ENCODE results near the gene ZBTB8OS. TPM values are rescaled to one million over a fixed set of nuclear protein-coding genes. Genes with fewer than 3 reads are reported as not detected.
A peak's percentile ranks its signal among the peaks of the same experiment; 100 is the strongest.
"Not testable (repeated sequence)": the region's sequence is repeated elsewhere in the genome, so short reads cannot be mapped to it uniquely, and the experiment has no call there.

Gene ZBTB8OS
- polyA plus RNA-seq, 3 donors, result 40.2 to 85.6 (median 83.3) TPM

- Histone ChIP-seq H3K27ac (ENCODE audit: low read depth in 1 of 2, low read length in 2 of 2) (peak overlapping the region in 1 of 2 donors; percentile 48), H3K4me3 (replicated peaks in 1 of 3; ENCODE audit: low read depth in 2 of 3, low read length in 3 of 3) (no peak overlapping the region), H3K79me2 (ENCODE audit: insufficient read depth, low read length) (peaks cover 54% of the 10 kb centered on the region), H3K4me2 (replicated peaks; ENCODE audit: extremely low read depth, low read length, poor library complexity, severe bottlenecking) (no peak overlapping the region), H3K36me3 (replicated peaks in 1 of 2; ENCODE audit: control insufficient read depth in 1 of 2, insufficient read depth in 2 of 2, low read length in 2 of 2) (peaks cover 25 to 38% of the 10 kb centered on the region in 2 donors), H3K9ac (ENCODE audit: insufficient read depth, low read length, poor library complexity, severe bottlenecking) (no peak overlapping the region), H2AFZ (ENCODE audit: insufficient read depth, low read depth, low read length, poor library complexity, severe bottlenecking) (no peak overlapping the region), H3K4me1 (ENCODE audit: control insufficient read depth in 1 of 2, insufficient read depth in 2 of 2, low read length in 2 of 2) (peaks cover 19 to 25% of the 10 kb centered on the region in 2 donors), H3K27me3 (ENCODE audit: control insufficient read depth in 2 of 2, insufficient read depth in 2 of 2, low read length in 2 of 2) (no peaks in the 10 kb centered on the region), H4K20me1 (ENCODE audit: insufficient read depth, low read length) (peaks cover 18% of the 10 kb centered on the region), H3K9me3 (replicated peaks in 1 of 2; ENCODE audit: control insufficient read depth in 1 of 2, insufficient read depth in 1 of 2, low read length in 2 of 2) (no peaks in the 10 kb centered on the region)
- no peaks in the 10 kb centered on the region for H3K9me3 Mint-ChIP-seq
- no peak for DNase-seq
- H3K36me3 Mint-ChIP-seq, result peaks cover 41 to 47% of the 10 kb centered on the region in 2 donors
- H3K27me3 Mint-ChIP-seq (ENCODE audit: low read depth in 3 of 3), result no peaks in the 10 kb centered on the region
- H3K27ac Mint-ChIP-seq, result peak overlapping the region in 2 of 7 donors; percentile 34 to 44
- peaks cover 25% of the 10 kb centered on the region for H3K4me1 Mint-ChIP-seq
- no peak for TF ChIP-seq CTCF (IDR thresholded peaks at IDR 0.05)
- intact Hi-C loops (cut with micrococcal nuclease), result no loop called here
- 98% methylated on average over 4 of the region's 8 CpGs for WGBS (ENCODE audit: insufficient coverage)
- H3K4me3 Mint-ChIP-seq, result no peak overlapping the region
Observed at GRCh38 chr1:32635508-32636277, 14.7 kb downstream of the ZBTB8OS start.

- Histone ChIP-seq H3K4me3 (replicated peaks in 1 of 3; ENCODE audit: low read depth in 2 of 3, low read length in 3 of 3) (no peak overlapping the region), H3K36me3 (replicated peaks in 1 of 2; ENCODE audit: control insufficient read depth in 1 of 2, insufficient read depth in 2 of 2, low read length in 2 of 2) (peaks cover 46 to 65% of the 10 kb centered on the region in 2 donors), H3K9ac (ENCODE audit: insufficient read depth, low read length, poor library complexity, severe bottlenecking) (no peak overlapping the region), H3K27me3 (ENCODE audit: control insufficient read depth in 2 of 2, insufficient read depth in 2 of 2, low read length in 2 of 2) (no peaks in the 10 kb centered on the region), H3K79me2 (ENCODE audit: insufficient read depth, low read length) (peaks cover 33% of the 10 kb centered on the region), H2AFZ (ENCODE audit: insufficient read depth, low read depth, low read length, poor library complexity, severe bottlenecking) (no peak overlapping the region), H3K4me1 (ENCODE audit: control insufficient read depth in 1 of 2, insufficient read depth in 2 of 2, low read length in 2 of 2) (peaks cover 10 to 17% of the 10 kb centered on the region in 2 donors), H3K4me2 (replicated peaks; ENCODE audit: extremely low read depth, low read length, poor library complexity, severe bottlenecking) (no peak overlapping the region), H4K20me1 (ENCODE audit: insufficient read depth, low read length) (peaks cover 14% of the 10 kb centered on the region), H3K27ac (ENCODE audit: low read depth in 1 of 2, low read length in 2 of 2) (no peak overlapping the region), H3K9me3 (replicated peaks in 1 of 2; ENCODE audit: control insufficient read depth in 1 of 2, insufficient read depth in 1 of 2, low read length in 2 of 2) (no peaks in the 10 kb centered on the region)
- no CpG with 5 or more reads among the region's 2 CpGs for WGBS (ENCODE audit: insufficient coverage)
- H3K36me3 Mint-ChIP-seq, result peaks cover 60 to 74% of the 10 kb centered on the region in 2 donors
- H3K27ac Mint-ChIP-seq, result no peak overlapping the region
- no peaks in the 10 kb centered on the region for H3K27me3 Mint-ChIP-seq (ENCODE audit: low read depth in 3 of 3)
- H3K4me1 Mint-ChIP-seq, result peaks cover 22% of the 10 kb centered on the region
- TF ChIP-seq CTCF (IDR thresholded peaks at IDR 0.05), result no peak
- no peaks in the 10 kb centered on the region for H3K9me3 Mint-ChIP-seq
- no peak for DNase-seq
- H3K4me3 Mint-ChIP-seq, result no peak overlapping the region
- intact Hi-C loops (cut with micrococcal nuclease), result no loop called here
Observed at GRCh38 chr1:32632829-32633228, 17.5 kb downstream of the ZBTB8OS start.

GRCh38 chr1:32630173-32630572, 20.2 kb downstream of the ZBTB8OS start:
- H3K4me3 Mint-ChIP-seq; H3K79me2 ChIP-seq (ENCODE audit: insufficient read depth, low read length); DNase-seq; H3K9ac ChIP-seq (ENCODE audit: insufficient read depth, low read length, poor library complexity, severe bottlenecking); H3K4me2 ChIP-seq (replicated peaks; ENCODE audit: extremely low read depth, low read length, poor library complexity, severe bottlenecking); H3K27me3 Mint-ChIP-seq (ENCODE audit: low read depth in 3 of 3); H3K9me3 ChIP-seq (replicated peaks in 1 of 2; ENCODE audit: control insufficient read depth in 1 of 2, insufficient read depth in 1 of 2, low read length in 2 of 2); H3K4me1 ChIP-seq (ENCODE audit: control insufficient read depth in 1 of 2, insufficient read depth in 2 of 2, low read length in 2 of 2); H2AFZ ChIP-seq (ENCODE audit: insufficient read depth, low read depth, low read length, poor library complexity, severe bottlenecking); H3K27ac ChIP-seq (ENCODE audit: low read depth in 1 of 2, low read length in 2 of 2); H3K9me3 Mint-ChIP-seq; H3K4me1 Mint-ChIP-seq; H4K20me1 ChIP-seq (ENCODE audit: insufficient read depth, low read length); H3K4me3 ChIP-seq (replicated peaks in 1 of 3; ENCODE audit: low read depth in 2 of 3, low read length in 3 of 3); H3K27me3 ChIP-seq (ENCODE audit: control insufficient read depth in 2 of 2, insufficient read depth in 2 of 2, low read length in 2 of 2); intact Hi-C loops (cut with micrococcal nuclease): not testable (repeated sequence)
- WGBS (ENCODE audit: insufficient coverage), result 100% methylated on average over 3 of the region's 4 CpGs
- peaks cover 58 to 86% of the 10 kb centered on the region in 2 donors for H3K36me3 ChIP-seq (replicated peaks in 1 of 2; ENCODE audit: control insufficient read depth in 1 of 2, insufficient read depth in 2 of 2, low read length in 2 of 2)
- H3K27ac Mint-ChIP-seq, result peak overlapping the region in 1 of 7 donors; percentile 30
- peaks cover 62 to 82% of the 10 kb centered on the region in 2 donors for H3K36me3 Mint-ChIP-seq

Measured in CD14-positive monocyte (primary cell).